Breast epithelium (tissue), 3 donors: ENCODE measurements around the gene ARHGEF17.

Experiments used
- CTCF ChIP-seq, 3 donors: fragments of 450-650 bp; IDR thresholded peaks; one replicate each; pipeline ENCODE4 v1.5.1; 2016 to 2017; ENCODE audit warnings: antibody characterized with exemption in 3 of 3, mild to moderate bottlenecking in 3 of 3, moderate library complexity in 3 of 3
- POLR2A ChIP-seq: fragments of 450-650 bp; IDR thresholded peaks from one replicate; pipeline ENCODE4 v1.6.1; 2016; ENCODE audit warnings: antibody characterized with exemption, mild to moderate bottlenecking, moderate library complexity

DNA sequence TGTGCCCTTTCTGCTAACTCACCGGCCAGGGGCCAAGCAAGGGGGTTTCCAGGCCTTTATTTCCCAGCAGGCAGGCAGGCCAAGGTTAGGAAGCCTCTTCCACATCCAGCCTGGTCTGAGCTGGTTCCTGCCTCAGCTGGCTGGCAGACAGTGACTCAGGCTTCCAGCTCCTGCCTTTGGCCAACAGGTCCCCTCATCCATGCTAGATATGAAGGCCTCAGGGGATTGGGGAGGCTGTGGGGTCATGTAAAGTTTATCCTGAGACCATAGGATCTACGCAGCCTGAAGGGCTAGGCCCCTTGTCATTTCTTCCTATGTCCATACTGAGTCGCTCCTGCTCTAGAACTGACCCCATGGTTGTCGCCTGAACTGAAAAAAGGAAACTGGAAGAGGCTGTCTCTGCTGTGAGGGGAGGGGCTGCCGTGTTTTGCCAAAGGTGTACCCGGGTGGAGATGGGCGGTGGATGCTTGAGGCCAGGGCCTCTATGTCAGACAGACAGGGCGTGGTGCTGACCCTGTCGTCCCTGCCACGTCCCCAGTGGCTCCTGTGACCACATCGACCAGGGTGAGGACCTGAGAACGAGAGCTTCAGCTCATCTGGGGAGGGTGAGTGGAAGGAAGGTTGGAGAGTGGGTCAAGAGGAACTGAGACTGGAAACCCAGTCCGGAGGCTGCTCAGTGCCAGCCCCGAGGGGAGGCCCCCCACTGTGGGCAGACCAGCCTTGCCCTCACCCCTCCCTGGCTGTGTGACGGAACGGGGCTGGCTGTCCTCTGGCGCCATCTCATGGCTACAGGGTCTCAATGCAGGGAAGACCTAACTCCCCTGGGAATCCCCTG lies 19.0 kb upstream of the ARHGEF17 start:
- TF ChIP-seq POLR2A (no peak), CTCF (IDR thresholded peaks at IDR 0.05) (peak; percentile 75 to 93 (median 90))
